Activated CD4-positive, alpha-beta T cell treated with anti-CD3 and anti-CD28 coated beads, Interleukin-2, amount 50 U/mL, for 16 hours (primary cell): ENCODE results near the gene PDHB.

Experiments
- DNase-seq: peaks from one replicate; pipeline ENCODE4 v3.0.0-alpha.2; 2020

PDHB gene

DNA sequence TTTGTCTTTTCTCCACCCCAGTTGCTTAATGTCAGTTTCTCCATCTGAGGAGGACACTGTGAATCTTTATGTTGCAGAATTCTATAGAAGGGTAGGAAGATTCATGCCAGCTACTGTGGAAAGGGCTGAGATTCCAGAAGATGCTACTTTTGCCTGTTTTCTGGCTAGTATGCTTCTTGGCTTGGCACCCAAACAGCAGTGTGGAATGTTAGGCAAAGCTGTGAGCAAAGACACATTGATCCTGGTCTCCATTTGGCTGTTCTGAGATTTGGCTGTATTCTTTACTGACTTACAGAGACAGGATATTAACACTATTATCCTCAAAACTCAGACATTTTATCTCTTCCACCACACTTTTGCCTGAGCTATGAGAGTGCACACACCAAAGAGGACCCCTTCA lies 39.3 kb downstream of the PDHB start:
- DNase-seq, result no peak

DNA sequence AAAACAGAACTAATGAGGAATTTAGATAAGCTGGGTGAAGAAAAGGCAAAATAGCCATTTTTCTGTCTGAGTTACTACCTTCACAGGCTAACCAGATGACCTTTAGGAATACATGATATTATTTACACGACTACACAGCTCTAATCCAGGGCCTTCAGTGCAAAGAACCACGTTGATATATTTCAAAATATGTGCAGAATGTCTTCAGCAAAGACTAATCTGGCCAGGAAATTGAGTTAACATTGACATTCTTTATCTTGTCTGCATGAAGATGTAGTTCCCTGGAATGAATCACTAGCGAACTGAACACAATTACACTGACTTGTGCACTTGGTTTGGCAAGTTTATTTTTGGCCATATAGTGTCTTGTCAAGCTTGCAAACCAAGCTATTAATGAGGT lies 41.5 kb downstream of the PDHB start:
- DNase-seq, result no peak

DNA sequence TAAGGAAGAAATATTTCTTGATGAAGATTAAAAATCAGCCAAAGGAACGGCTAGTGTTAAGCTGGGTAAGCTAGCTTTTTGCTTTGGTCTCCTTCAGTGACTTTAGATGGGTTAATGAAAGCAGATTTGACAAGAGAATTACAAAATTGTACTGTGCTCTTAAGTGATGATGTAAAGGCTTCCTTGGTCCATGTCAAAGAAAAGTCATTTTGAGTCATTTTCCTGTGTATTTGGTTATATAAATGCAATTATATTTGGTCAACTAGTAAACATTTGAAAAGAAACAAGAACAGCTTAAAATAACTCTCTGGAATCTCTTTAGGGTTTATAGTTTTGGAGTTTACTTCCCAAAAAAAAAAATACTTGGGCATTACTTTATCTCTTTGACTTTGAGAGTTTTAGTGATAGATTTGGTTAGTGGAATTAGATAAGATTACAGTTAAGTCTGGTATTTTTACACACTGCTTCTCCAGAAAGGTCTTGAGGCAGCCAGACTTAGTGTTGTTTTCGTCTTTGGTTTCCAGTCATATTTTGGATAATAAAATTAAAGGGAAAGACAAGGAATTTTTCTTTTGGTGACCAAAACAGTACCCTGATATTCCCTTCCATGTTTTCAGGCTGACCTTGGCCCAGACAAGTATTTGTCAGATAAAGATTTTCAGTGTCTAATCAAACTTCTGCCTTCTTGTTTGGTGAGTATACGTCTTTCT lies 42.3 kb downstream of the PDHB start:
- DNase-seq, result no peak

DNA sequence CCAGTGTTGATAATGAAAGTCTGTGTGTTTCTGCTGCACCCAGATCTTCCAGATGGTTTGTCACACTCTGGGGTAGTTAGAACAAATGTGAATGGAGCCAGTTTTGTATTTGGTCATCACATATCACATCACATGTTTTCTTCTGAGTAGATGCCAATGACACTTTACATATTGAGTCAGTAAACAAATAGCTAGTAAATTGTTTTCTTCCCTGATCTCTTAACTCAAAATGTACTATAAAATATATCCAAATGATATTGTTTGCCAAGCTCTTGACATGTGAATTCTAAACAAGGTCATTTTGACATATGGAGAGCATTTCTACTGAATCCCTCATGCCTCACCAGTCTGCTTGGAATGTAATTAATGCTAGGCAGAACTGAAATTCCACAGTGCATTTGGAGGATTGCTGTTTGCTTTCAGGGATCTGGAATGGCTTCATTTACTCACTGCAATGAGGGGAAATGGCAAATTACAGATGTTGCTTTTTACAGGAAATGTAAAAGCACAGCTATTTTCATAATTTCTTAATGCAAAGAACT lies 45.0 kb downstream of the PDHB start:
- DNase-seq, result peak; percentile 30

DNA sequence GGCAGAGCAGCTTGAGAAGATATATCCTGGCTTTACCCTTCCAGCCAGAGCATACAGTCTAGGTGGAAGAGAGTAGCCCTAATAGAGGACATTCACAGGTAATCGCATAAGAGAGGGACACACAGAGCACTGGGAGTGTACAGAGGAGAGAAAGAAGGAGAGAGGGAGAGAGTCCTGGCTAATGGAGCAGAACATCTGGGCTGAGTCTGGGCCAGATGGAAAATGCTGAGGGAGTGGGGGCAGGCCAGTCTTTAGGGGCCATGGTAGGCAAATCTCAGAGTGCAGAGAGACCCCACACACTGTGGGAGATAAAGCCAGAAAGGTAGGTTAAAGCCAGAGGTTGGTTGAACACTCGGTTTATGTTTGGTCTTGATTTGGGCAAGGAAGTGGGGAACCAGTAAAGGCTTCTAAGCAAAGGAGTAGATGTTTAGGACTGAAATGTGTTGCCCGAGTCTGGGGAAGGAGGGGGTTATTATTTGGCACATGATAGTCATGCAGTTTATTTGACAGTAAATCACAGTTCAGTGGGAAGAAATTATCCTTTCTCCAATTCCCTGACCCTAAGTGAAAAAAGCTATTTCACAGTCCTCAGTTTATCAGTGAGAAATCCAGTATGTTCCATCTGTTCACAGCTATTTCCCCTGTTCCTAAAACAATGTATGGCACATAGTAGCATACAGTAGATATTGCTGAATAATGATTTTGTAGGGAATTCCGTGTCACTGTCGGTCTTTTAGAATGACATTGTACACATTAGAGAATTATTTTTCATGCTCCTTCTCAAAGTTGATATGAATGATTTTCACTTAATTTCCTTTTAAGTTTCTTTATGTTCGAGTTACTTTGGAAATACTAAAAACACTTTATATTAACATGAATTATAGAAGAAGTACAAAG lies 45.7 kb downstream of the PDHB start:
- DNase-seq, result no peak

DNA sequence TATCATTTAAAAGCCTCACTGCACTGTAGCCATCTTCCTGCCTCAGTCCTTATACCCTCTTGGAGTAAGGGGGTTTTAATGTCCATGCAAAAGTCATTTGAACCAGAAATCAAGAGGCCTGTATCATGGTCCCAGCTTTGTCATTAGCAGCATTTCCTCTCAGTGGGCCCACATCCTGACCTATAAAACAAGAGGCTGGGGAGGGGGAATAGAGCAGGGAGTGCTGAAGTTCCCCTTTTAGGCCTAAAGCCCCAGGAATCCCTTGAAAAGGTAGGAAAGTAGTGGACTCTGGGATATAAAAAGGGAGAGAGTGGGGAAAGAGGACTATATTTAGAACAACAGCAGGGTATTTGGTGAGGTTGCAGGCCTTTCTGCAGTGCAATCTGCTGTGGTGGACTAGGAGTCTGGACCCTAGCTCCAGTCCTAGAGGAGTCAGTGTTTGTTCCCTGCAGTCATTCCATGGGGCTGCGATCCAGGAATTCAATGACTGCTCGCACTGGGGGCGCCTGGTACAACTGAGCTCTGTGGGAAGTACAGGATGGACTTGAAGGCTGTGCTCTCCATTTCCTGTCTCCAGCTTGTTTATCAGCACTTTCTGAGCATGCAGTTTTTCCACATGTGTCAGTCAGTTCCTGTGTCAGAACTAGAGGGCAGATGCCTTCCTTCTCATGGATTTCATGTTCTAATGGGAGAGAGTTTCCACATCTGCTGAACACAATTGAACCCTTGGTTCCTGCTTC lies 46.8 kb downstream of the PDHB start:
- DNase-seq, result no peak

DNA sequence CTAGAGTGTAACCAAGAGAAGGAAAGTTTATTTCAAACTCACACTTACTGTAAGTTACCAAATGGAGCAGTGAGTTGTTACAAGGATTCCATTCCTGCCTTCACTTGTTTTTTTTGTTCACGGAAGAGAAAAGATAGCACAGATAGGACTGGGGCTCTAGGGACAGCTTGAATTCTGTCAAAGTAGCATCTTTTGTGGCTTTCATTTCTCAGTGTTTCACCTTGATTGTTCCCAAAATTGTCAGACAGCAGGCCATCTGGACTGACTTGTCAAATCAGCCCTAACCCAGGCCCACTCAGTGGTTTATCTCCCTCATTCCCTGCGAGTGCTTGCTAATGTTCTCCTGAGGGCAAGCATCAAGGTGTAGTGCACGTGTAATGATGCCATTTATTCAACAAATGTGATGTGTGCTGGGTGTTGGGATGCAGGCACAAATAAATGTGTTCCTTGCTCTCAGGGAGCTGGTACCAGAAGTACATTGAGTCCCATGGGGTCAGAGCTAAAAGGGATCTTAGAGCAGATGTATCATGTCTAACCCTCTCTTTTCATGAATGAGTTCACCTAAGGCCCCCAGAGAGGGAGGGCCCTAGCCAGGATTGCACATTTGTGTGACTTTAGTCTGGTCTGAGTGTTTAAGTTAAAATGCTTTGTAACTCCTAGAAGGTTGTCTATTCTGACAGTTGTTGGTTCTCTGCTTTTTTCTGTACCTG lies 49.1 kb downstream of the PDHB start:
- no peak for DNase-seq

DNA sequence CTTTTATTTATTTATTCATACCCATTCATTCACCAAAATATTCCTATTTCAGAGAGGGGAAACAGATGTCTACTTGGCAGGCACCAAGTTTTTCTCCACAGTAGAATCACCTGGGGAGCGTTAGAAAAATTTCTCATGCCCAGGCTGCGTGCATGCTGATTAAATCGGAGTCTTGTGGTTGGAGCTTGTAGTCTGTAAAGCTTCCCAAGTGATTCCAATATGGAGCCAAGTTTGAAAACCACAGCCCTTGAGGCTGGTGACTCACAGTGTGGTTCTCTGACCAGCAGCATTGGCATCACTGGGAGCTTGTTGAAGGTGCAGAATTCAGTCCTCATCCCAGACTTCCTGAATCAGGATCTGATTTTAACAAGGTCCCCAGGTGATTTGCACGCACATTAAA lies 49.7 kb downstream of the PDHB start:
- DNase-seq, result no peak

DNA sequence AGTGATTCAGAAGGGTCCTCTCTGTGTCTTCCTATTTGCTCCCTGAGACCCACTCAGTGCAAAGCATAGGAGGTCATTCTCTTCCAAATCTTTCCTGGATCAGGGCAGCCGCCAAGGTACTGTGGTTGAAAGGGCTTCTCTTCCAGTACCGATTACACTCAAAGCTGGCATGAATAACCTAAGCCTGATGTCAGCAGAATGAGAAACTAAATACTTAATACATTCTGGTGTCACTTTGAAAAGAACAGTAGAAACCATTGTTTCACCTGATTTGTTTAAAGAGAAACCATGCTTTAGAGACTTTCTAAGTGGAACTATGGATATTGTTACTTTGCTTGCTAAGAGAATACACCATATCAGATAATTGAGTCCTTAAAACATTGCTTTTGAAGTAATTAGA lies 50.2 kb downstream of the PDHB start:
- DNase-seq, result no peak

DNA sequence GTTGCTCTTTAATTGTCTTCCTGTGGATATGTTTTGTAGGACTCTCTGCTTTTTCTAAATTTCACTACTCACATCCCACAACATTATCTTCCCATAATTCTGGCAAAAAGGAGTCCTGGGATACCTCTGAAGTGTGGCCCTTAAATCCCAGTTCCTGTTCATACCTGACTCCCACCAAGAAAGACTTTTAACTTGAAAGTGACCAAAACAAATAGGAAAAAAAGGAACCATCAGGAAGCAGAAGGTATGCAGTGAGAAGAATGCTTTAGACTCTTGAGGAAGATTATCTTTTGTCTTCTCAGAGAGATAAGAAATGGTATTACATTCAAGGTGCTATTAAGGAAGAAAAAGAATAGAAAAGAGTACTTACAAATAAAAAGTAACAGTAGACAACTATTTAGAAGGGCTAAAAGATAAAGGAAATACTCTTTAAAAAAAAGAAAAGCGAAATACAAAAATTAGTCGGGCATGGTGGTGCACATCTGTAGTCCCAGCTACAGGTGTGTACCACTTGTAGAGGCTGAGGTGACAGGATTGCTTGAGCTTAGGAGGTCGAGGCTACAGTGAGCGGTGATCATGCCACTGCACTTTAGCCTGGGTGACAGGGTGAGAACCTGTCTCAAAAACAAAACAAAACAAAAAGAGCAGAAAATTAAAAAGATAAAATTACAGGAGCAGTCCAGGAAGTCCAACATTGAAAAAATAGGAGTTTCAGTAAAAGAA lies 54.1 kb downstream of the PDHB start:
- no peak for DNase-seq

DNA sequence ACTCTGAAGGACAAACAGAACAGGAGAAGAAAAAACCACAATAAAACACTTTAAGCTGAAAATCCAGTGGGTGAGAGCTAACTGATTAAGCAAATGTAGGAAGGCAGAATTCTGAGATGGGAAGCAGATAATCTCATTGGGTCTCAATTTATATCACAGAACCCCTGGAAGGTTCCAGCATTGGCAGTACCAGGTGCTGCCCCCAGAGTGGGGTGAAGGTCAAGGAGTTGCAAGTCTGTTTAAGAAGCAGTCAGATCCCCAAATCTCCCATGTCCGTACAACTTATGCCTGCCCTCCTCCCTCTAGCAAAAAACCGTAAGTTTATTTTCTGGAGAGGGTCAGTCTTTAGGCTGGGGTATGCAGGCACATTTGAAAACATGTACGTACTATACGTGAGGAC lies 55.9 kb downstream of the PDHB start:
- no peak for DNase-seq
